HepG2 (cell line): ENCODE data around the gene MROH2A. TPM values are rescaled to one million over a fixed set of nuclear protein-coding genes. Genes with fewer than 3 reads are reported as not detected.

ENCODE experiments used
- BCL6 ChIP-seq: IDR thresholded peaks from 2 replicates; pipeline ENCODE4 v1.6.1; 2016; ENCODE audit warnings: missing genetic modification reagents, missing compliant biosample characterization
- CHCHD3 ChIP-seq: sonication (generic); formaldehyde crosslinking; IDR thresholded peaks from 2 replicates; pipeline ENCODE4 v1.8.0; 2022; ENCODE audit warnings: mild to moderate bottlenecking, missing genetic modification reagents, moderate library complexity
- DRAP1 ChIP-seq: IDR thresholded peaks from 2 replicates; pipeline ENCODE4 v1.6.1; 2016; ENCODE audit warnings: missing genetic modification reagents, missing compliant biosample characterization
- EHMT2 ChIP-seq: fragments of 200-600 bp; sonication (generic); IDR thresholded peaks from 2 replicates; pipeline ENCODE4 v1.7.0; 2017; ENCODE audit warnings: antibody characterized with exemption, low read depth, low read length, borderline replicate concordance
- FOXO4 ChIP-seq: sonication (generic); formaldehyde crosslinking; conservative IDR thresholded peaks from 2 replicates; pipeline ENCODE4 v1.8.1; 2023; ENCODE audit warnings: missing genetic modification reagents
- HNRNPH1 ChIP-seq: fragments of 200-400 bp; formaldehyde crosslinking; optimal IDR thresholded peaks from 2 replicates; pipeline ENCODE3; 2017; ENCODE audit warnings: mild to moderate bottlenecking, low read depth, low read length
- HNRNPLL ChIP-seq: fragments of 200-400 bp; formaldehyde crosslinking; IDR thresholded peaks from 2 replicates; pipeline ENCODE4 v1.6.1; 2017; ENCODE audit warnings: mild to moderate bottlenecking, low read depth, low read length; ENCODE audit not compliant: poor library complexity, severe bottlenecking
- HOXA5 ChIP-seq: sonication (generic); formaldehyde crosslinking; IDR thresholded peaks from 2 replicates; pipeline ENCODE4 v1.4.0; 2020; ENCODE audit warnings: missing genetic modification reagents
- JARID2 ChIP-seq: sonication (generic); formaldehyde crosslinking; IDR thresholded peaks from 2 replicates; pipeline ENCODE4 v1.8.1; 2023; ENCODE audit warnings: missing genetic modification reagents, inconsistent platforms; ENCODE audit not compliant: insufficient replicate concordance
- KDM6A ChIP-seq: IDR thresholded peaks from 2 replicates; pipeline ENCODE4 v1.6.1; 2016; ENCODE audit warnings: low read depth
- MTF1 ChIP-seq: sonication (generic); formaldehyde crosslinking; IDR thresholded peaks from 2 replicates; pipeline ENCODE4 v1.5.0; 2020; ENCODE audit warnings: missing genetic modification reagents
- PAX8 ChIP-seq: sonication (generic); formaldehyde crosslinking; IDR thresholded peaks from 2 replicates; pipeline ENCODE4 v1.8.0; 2022; ENCODE audit warnings: mild to moderate bottlenecking, missing genetic modification reagents, borderline replicate concordance
- RBFOX2 ChIP-seq: fragments of 200-400 bp; formaldehyde crosslinking; IDR thresholded peaks from 2 replicates; pipeline ENCODE4 v1.6.1; 2017; ENCODE audit warnings: low read depth, mild to moderate bottlenecking, low read length
- RCOR2 ChIP-seq: IDR thresholded peaks from 2 replicates; pipeline ENCODE4 v1.6.1; 2016; ENCODE audit warnings: missing biosample characterization, missing genetic modification reagents
- SETDB1 ChIP-seq: sonication (generic); formaldehyde crosslinking; IDR thresholded peaks from 2 replicates; pipeline ENCODE4 v1.5.1; 2020; ENCODE audit warnings: missing genetic modification reagents, mild to moderate bottlenecking, borderline replicate concordance
- ZBTB44 ChIP-seq: sonication (generic); formaldehyde crosslinking; IDR thresholded peaks from 2 replicates; pipeline ENCODE4 v1.4.0; 2020; ENCODE audit warnings: missing genetic modification reagents
- ZNF460 ChIP-seq: sonication (generic); formaldehyde crosslinking; IDR thresholded peaks from 2 replicates; pipeline ENCODE4 v1.5.1; 2020; ENCODE audit warnings: missing genetic modification reagents, mild to moderate bottlenecking, borderline replicate concordance
- ZNF558 ChIP-seq: sonication (generic); formaldehyde crosslinking; IDR thresholded peaks from 2 replicates; pipeline ENCODE4 v1.9.0; 2022; ENCODE audit warnings: mild to moderate bottlenecking, missing genetic modification reagents, borderline replicate concordance
- ZNF691 ChIP-seq: sonication (generic); formaldehyde crosslinking; IDR thresholded peaks from 2 replicates; pipeline ENCODE4 v1.4.0; 2020; ENCODE audit warnings: missing genetic modification reagents, low read depth, mild to moderate bottlenecking, borderline replicate concordance
- ZNF740 ChIP-seq: sonication (generic); formaldehyde crosslinking; IDR thresholded peaks from 2 replicates; pipeline ENCODE4 v1.4.0; 2020; ENCODE audit warnings: missing genetic modification reagents
- polyA plus RNA-seq, 8 experiments: library from polyadenylated mRNA; depleted of rRNA in 3 of 8; stranded (reverse) in 7 of 8; unstranded in 1 of 8; fragments of >200 nt; fragmentation: Illumina TruSeq in 4 of 8; extraction: Trizol in 4 of 8; gene quantifications; 2 replicates each; pipeline versions ENCODE4 v1.2.1 to v1.2.3, GENCODE V29; 2011 to 2016; ENCODE audit warnings: low read depth in 4 of 8, missing spikeins in 1 of 8, mixed read lengths in 1 of 8; ENCODE audit not compliant: insufficient read depth in 1 of 8
- total RNA-seq, 5 experiments: library from RNA; depleted of rRNA; stranded (reverse); fragments of >200 nt; fragmentation: Illumina TruSeq; extraction: Trizol; gene quantifications; 2 replicates each; pipeline ENCODE4 v1.2.3, GENCODE V29; 2016; ENCODE audit warnings: low read depth in 1 of 5
- TF ChIP-seq, protein P1 (sequence below): sonication (generic); formaldehyde crosslinking; IDR thresholded peaks from 2 replicates; pipeline ENCODE4 v1.5.1; 2020; ENCODE audit warnings: missing genetic modification reagents, mild to moderate bottlenecking, borderline replicate concordance
- TF ChIP-seq, protein P2 (sequence below): sonication (generic); formaldehyde crosslinking; conservative IDR thresholded peaks from 2 replicates; pipeline ENCODE4 v1.4.0; 2020; ENCODE audit warnings: missing genetic modification reagents

MROH2A gene
- total and polyA plus RNA-seq, 2 of the 13 experiments (the other 11 are each of a cell fraction or from before 2014, with no cell fraction given) = 0.03 to 0.04 TPM

DNA sequence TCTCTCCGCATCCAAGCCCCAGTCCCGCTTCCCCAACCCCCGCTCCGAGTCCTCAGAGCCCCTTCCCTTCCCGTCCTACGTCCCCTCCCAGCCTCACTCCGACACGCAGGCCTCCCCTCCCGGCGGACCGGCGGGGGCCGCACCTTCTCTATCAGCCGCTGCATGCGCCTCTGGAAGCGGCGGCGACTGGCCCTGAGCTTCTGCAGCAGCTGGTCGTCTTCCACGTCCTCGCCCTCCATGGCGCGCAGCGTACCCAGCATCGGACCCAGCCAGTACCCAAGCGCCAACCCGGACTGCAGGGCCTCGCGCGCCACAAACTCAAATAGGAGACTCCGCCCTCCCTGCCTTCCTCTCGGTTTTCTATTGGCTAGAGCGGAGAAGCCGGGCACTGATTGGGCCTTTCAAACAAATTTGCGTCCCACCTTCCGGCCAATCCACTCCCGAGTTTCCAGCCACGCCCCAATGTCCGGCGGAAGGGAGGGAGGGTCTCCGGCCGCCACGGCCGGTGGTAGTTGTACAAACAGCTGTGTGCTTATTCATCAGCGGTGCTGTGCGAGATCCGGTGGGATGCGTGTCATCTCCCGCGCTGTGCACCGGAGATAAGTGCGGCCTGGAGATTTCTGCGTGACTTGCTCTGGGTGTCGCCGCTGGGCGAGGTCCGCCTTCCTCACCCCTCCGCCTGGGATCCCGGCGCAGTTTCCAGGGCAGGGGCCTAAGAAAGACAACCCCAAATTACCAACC lies 76.3 kb downstream of the MROH2A start, which contains the start of gene HJURP (continued):
- TF ChIP-seq DRAP1 (CRISPR knock-in tag) = peak; percentile 88
- TF ChIP-seq ZNF460 (CRISPR knock-in tag) = no peak
- TF ChIP-seq HNRNPH1 = no peak
- TF ChIP-seq BCL6 (CRISPR knock-in tag) = no peak
- peak; percentile 42; the same call in 1 of the 2 replicates for TF ChIP-seq CHCHD3 (CRISPR knock-in tag)
- TF ChIP-seq SETDB1 = no peak
- peak; percentile 90 for TF ChIP-seq RBFOX2
- TF ChIP-seq EHMT2 = no peak
- TF ChIP-seq FOXO4 = no peak
- 0 out of 2 replicates have a peak, but pooled peaks have one; percentile 12 for TF ChIP-seq RCOR2 (CRISPR knock-in tag)
- TF ChIP-seq JARID2 = no peak
- no peak for TF ChIP-seq MTF1 (CRISPR knock-in tag)
- TF ChIP-seq, protein P1, sequence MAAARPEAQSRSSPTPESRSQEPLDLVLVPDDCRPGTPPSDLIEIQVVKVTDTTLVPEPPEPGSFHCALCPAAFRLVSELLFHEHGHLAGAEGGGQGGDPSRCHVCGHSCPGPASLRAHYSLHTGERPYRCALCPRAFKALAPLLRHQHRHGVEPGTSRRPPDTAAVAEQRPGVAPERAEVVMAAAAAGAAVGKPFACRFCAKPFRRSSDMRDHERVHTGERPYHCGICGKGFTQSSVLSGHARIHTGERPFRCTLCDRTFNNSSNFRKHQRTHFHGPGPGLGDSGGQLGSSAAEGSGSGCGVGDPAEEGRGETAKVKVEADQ (CRISPR knock-in tag) = peak; percentile 57; the same call in 1 of the 2 replicates
- 0 out of 2 replicates have a peak, but pooled peaks have one; percentile 54 for TF ChIP-seq ZNF740 (CRISPR knock-in tag)
- peak; percentile 71 for TF ChIP-seq HOXA5 (CRISPR knock-in tag)
- no peak for TF ChIP-seq ZNF691
- no peak for TF ChIP-seq ZNF558
- TF ChIP-seq PAX8 (CRISPR knock-in tag) = no peak
- no peak for TF ChIP-seq KDM6A (CRISPR knock-in tag)
- TF ChIP-seq ZBTB44 (CRISPR knock-in tag) = no peak
- TF ChIP-seq HNRNPLL = peak; percentile 69
- TF ChIP-seq, protein P2, sequence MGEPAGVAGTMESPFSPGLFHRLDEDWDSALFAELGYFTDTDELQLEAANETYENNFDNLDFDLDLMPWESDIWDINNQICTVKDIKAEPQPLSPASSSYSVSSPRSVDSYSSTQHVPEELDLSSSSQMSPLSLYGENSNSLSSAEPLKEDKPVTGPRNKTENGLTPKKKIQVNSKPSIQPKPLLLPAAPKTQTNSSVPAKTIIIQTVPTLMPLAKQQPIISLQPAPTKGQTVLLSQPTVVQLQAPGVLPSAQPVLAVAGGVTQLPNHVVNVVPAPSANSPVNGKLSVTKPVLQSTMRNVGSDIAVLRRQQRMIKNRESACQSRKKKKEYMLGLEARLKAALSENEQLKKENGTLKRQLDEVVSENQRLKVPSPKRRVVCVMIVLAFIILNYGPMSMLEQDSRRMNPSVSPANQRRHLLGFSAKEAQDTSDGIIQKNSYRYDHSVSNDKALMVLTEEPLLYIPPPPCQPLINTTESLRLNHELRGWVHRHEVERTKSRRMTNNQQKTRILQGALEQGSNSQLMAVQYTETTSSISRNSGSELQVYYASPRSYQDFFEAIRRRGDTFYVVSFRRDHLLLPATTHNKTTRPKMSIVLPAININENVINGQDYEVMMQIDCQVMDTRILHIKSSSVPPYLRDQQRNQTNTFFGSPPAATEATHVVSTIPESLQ = no peak
